ENCODE measurements around the gene GALNT4.

DNA sequence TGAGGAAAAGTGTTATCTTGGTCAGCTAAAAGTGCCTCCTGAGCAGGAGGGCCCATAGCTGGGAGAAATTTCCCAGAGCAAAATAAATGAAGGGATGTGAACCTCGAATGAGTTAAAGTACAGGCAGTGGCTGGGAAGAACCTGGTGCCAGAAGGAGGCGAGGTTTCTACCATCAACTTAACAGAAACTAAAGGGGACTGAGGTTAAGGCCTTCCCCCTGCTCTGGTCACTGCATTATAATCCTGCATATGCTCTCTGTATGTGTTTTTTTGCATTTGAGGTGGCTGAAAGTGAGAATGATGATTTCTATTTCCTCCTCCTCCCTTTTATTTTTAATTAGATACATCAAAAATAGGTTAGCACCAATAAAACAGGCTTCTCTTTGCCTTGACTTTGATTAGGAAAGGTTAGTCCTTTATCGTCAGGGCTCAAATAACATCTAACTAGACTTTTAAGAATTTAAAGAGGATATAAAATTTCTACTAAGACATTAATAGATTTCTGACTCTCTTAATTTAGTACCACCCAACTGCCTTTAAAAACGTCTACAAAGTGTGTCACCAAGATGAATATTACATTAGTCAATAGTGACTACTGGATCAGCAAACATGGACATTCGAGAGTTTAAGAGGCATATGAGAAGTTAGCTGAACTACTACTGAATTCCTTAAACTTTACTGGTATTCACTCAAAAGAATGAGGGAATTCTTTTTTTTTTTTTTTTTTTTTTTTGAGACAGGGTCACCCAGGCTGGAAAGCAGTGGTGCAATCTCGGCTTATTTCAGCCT, 49.2 kb downstream of the GALNT4 start:
- no peak for TF ChIP-seq POLR2A (IDR thresholded peaks at IDR 0.05)
- TF ChIP-seq, protein P1, sequence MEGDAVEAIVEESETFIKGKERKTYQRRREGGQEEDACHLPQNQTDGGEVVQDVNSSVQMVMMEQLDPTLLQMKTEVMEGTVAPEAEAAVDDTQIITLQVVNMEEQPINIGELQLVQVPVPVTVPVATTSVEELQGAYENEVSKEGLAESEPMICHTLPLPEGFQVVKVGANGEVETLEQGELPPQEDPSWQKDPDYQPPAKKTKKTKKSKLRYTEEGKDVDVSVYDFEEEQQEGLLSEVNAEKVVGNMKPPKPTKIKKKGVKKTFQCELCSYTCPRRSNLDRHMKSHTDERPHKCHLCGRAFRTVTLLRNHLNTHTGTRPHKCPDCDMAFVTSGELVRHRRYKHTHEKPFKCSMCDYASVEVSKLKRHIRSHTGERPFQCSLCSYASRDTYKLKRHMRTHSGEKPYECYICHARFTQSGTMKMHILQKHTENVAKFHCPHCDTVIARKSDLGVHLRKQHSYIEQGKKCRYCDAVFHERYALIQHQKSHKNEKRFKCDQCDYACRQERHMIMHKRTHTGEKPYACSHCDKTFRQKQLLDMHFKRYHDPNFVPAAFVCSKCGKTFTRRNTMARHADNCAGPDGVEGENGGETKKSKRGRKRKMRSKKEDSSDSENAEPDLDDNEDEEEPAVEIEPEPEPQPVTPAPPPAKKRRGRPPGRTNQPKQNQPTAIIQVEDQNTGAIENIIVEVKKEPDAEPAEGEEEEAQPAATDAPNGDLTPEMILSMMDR (IDR thresholded peaks at IDR 0.05) = no peak
- TF ChIP-seq POLR2AphosphoS5 (IDR thresholded peaks at IDR 0.05) = no peak
